ENCODE results near the gene SECISBP2L. TPM values are rescaled to one million over a fixed set of nuclear protein-coding genes. Genes with fewer than 3 reads are reported as not detected.

The SECISBP2L gene
- total RNA-seq, 1 experiment from 2014 or later, result 24.7 TPM

DNA sequence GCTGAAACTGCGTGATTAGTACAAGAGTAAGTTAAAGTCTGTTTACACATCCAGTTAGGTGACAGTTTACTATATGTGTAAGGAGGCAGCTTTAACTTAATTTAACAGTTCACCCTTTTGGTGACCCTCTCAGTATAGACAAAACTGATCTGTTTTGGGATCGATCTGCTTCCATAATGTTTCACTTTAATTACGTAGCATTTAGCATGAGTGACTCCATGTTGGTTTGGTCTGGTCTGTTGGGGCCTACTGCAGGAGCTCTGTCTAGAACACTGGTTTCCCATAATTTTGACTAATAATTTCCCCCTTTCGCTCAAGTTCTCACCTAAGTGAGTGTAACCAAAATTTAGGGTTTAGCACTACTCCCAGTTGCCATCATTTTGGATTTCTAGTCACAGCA lies 6.4 kb upstream of the SECISBP2L start:
- Mint-ChIP-seq H3K27ac (no peak overlapping the region), H3K4me3 (no peak overlapping the region), H3K4me1 (no peaks in the 10 kb centered on the region), H3K9me3 (peaks cover 15 to 16% of the 10 kb centered on the region in 2 experiments), H3K27me3 (ENCODE audit: low read depth) (peaks cover 5% of the 10 kb centered on the region; the same call in 1 of the 2 replicates), H3K36me3 (ENCODE audit: insufficient read depth in 1 of 3, low read depth in 3 of 3) (peaks cover 0 to 10% (median 0%) of the 10 kb centered on the region in 3 experiments; a peak in 4 of 7 replicates)
- Histone ChIP-seq H3K14ac (ENCODE audit: insufficient read depth, low read length) (no peak overlapping the region), H3T11ph (ENCODE audit: low read length) (no peak overlapping the region), H4K91ac (ENCODE audit: insufficient read length, low read depth, low read length) (no peak overlapping the region), H3K9ac (ENCODE audit: extremely low read depth, insufficient read length, low read length) (no peak overlapping the region), H2BK12ac (ENCODE audit: insufficient read length, low read depth, low read length) (no peak overlapping the region), H3K23ac (ENCODE audit: insufficient read length, low read depth, low read length) (no peak overlapping the region), H2AK5ac (ENCODE audit: insufficient read length, low read length) (no peak overlapping the region), H3K18ac (ENCODE audit: insufficient read length, low read depth, low read length) (no peak overlapping the region), H2AFZ (ENCODE audit: low read length) (no peak overlapping the region), H3K23me2 (ENCODE audit: insufficient read length, low read depth, low read length, poor library complexity, severe bottlenecking) (no peaks in the 10 kb centered on the region), H2BK5ac (ENCODE audit: insufficient read length, low read length) (no peak overlapping the region), H3K79me2 (ENCODE audit: insufficient read depth, low read length) (no peaks in the 10 kb centered on the region), H3K4me1 (ENCODE audit: insufficient read depth, low read length) (no peaks in the 10 kb centered on the region), H4K8ac (replicated peaks; ENCODE audit: insufficient read length, low read depth, low read length) (no peak overlapping the region), H3K56ac (ENCODE audit: insufficient read length, low read depth, low read length) (no peak overlapping the region), H4K5ac (ENCODE audit: insufficient read length, low read depth, low read length) (no peak overlapping the region), H2BK120ac (ENCODE audit: low read depth, low read length, poor library complexity, severe bottlenecking) (no peak overlapping the region), H3K27me3 (ENCODE audit: insufficient read depth, low read length) (no peaks in the 10 kb centered on the region), H2BK20ac (ENCODE audit: low read depth, low read length, poor library complexity, severe bottlenecking) (no peak overlapping the region), H3K27ac (ENCODE audit: insufficient read length, low read depth, low read length) (no peak overlapping the region), H3K4me2 (ENCODE audit: insufficient read depth, insufficient read length, low read length) (no peak overlapping the region), H2BK15ac (ENCODE audit: low read depth, low read length) (no peak overlapping the region), H4K20me1 (ENCODE audit: control insufficient read depth, insufficient read depth, insufficient read length) (no peaks in the 10 kb centered on the region), H3K79me1 (ENCODE audit: insufficient read depth, low read depth, low read length, poor library complexity, severe bottlenecking) (no peaks in the 10 kb centered on the region), H3K4ac (ENCODE audit: low read depth, low read length) (no peak overlapping the region), H3K9me3 (ENCODE audit: control insufficient read depth, low read depth, low read length) (no peaks in the 10 kb centered on the region)
- no CpG with 5 or more reads among the region's 4 CpGs for WGBS (ENCODE audit: extremely low coverage, insufficient read length, low lambda C conversion rate)
- TF ChIP-seq CTCF (conservative IDR thresholded peaks at IDR 0.05), result no peak
- DNase-seq, result no peak

Measured in H9 (cell line).